Natural killer cell (primary cell): Measurements from ENCODE around the gene CNOT1. TPM values are rescaled to one million over a fixed set of nuclear protein-coding genes. Genes with fewer than 3 reads are reported as not detected.

Experiments
- ATAC-seq, 3 donors: fragments of 150-1000 bp in 2 of 3; fragments of 200-7000 bp in 1 of 3; cut with Tn5 transposase; 1 replicate in 1 of 3; 2 replicates in 2 of 3; pipeline ENCODE4 v1.10.0; 2021; ENCODE audit warnings: mild to moderate bottlenecking in 2 of 3, moderate library complexity in 2 of 3
- DNase-seq, 2 donors: peaks; one replicate each; pipeline versions ENCODE4 v3.0.0 to v3.0.0-alpha.2; 2013 to 2021; ENCODE audit warnings: mixed read lengths in 1 of 2
- H3K27ac ChIP-seq: one replicate; pipeline ENCODE4 v1.5.1; 2013; ENCODE audit warnings: mild to moderate bottlenecking, low read length
- H3K27me3 ChIP-seq: one replicate; pipeline ENCODE4 v1.6.1; 2013; ENCODE audit warnings: low read length; ENCODE audit not compliant: control insufficient read depth, insufficient read depth
- H3K36me3 ChIP-seq: one replicate; pipeline ENCODE4 v1.6.1; 2013; ENCODE audit warnings: low read length; ENCODE audit not compliant: control insufficient read depth, insufficient read depth
- H3K4me1 ChIP-seq: one replicate; pipeline ENCODE4 v1.6.1; 2013; ENCODE audit warnings: low read length; ENCODE audit not compliant: control insufficient read depth, insufficient read depth
- H3K4me3 ChIP-seq: one replicate; pipeline ENCODE4 v1.5.1; 2013; ENCODE audit warnings: low read length
- H3K9me3 ChIP-seq: one replicate; pipeline ENCODE4 v1.6.1; 2013; ENCODE audit warnings: low read length; ENCODE audit not compliant: control insufficient read depth, insufficient read depth
- H3K27ac Mint-ChIP-seq, 2 donors: one replicate each; pipeline ENCODE4 v1.8.0; 2022; ENCODE audit warnings: mild to moderate bottlenecking in 2 of 2, mixed read lengths in 2 of 2, moderate library complexity in 1 of 2
- H3K27me3 Mint-ChIP-seq, 2 donors: one replicate each; pipeline ENCODE4 v1.8.0; 2022; ENCODE audit warnings: low read depth in 2 of 2, mixed read lengths in 2 of 2
- H3K36me3 Mint-ChIP-seq: one replicate; pipeline ENCODE4 v1.8.0; 2022; ENCODE audit warnings: mixed read lengths
- H3K4me1 Mint-ChIP-seq, 2 donors: one replicate each; pipeline ENCODE4 v1.8.0; 2022; ENCODE audit warnings: mixed read lengths in 2 of 2
- H3K4me3 Mint-ChIP-seq: one replicate; pipeline ENCODE4 v1.8.0; 2022; ENCODE audit warnings: mild to moderate bottlenecking, moderate library complexity, mixed read lengths
- H3K9me3 Mint-ChIP-seq, 2 donors: one replicate each; pipeline ENCODE4 v1.8.0; 2022; ENCODE audit warnings: mixed read lengths in 2 of 2
- WGBS: methylation state at CpG from one replicate; pipeline ENCODE4 v1.1.7; 2013; ENCODE audit warnings: missing lambda C conversion rate; ENCODE audit not compliant: insufficient coverage; 5-methylcytosine and 5-hydroxymethylcytosine counted together
- intact Hi-C: fragments of 100-400 bp; cut with micrococcal nuclease; formaldehyde crosslinking; loops from one replicate; pipeline ENCODE4 v1.14.2; 2022
- total RNA-seq, 4 donors: library from RNA; stranded (reverse); fragments of 120-200 nt in 1 of 4; gene quantifications; one replicate each; pipeline versions ENCODE4 v1.2.3 to v1.2.4, GENCODE V29; 2013 to 2022
- TF ChIP-seq, protein P1 (sequence below): fragments of 200-600 bp; IDR thresholded peaks from one replicate; pipeline ENCODE4 v1.8.0; 2022; ENCODE audit warnings: antibody characterized with exemption

CNOT1 gene
- total RNA-seq, 3 donors from 2014 or later (not counting 1 experiment from before 2014, with no cell fraction given) = 242 to 275 (median 249) TPM

DNA sequence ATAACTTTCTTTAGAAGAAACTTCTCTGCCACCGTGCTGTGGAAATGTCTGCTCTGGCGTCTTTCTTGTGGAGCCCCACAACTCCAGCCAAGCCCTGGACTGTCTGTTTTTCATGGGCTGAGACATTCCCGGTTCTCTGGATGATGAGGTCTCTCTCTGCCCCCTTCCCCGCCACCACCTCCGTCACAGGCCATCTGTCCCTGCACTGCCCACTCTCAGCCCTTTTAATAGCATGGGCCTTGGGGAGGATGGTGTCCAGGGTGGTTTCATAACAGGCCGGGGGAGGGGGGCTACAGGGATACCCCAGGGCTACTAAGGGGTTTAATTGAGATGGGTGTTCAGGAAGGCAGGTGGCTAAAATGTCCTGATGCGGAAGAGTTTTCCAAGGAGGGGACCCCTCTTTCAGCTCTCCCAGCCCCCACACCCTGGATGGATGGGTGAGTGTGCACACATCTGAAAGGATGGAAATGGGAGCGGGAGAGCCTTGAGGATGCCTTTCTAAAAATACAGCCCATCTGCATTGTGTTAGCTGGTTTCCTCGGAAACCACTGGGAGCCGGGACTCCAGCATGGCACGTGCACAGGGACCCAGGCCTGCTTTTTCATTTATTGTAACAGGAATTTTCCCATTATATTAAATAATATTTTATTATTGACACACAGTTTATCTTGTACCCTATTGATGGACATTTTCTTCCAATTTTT, 144.3 kb downstream of the CNOT1 start:
- Mint-ChIP-seq H3K9me3 (no peaks in the 10 kb centered on the region), H3K36me3 (no peaks in the 10 kb centered on the region), H3K27me3 (no peaks in the 10 kb centered on the region), H3K27ac (no peak overlapping the region), H3K4me3 (no peak overlapping the region), H3K4me1 (no peaks in the 10 kb centered on the region)
- Histone ChIP-seq H3K4me1 (peaks cover 8% of the 10 kb centered on the region), H3K9me3 (no peaks in the 10 kb centered on the region), H3K36me3 (no peaks in the 10 kb centered on the region), H3K4me3 (no peak overlapping the region), H3K27me3 (no peaks in the 10 kb centered on the region), H3K27ac (no peak overlapping the region)
- DNase-seq (no peak), ATAC-seq (no peak)
- TF ChIP-seq, protein P1, sequence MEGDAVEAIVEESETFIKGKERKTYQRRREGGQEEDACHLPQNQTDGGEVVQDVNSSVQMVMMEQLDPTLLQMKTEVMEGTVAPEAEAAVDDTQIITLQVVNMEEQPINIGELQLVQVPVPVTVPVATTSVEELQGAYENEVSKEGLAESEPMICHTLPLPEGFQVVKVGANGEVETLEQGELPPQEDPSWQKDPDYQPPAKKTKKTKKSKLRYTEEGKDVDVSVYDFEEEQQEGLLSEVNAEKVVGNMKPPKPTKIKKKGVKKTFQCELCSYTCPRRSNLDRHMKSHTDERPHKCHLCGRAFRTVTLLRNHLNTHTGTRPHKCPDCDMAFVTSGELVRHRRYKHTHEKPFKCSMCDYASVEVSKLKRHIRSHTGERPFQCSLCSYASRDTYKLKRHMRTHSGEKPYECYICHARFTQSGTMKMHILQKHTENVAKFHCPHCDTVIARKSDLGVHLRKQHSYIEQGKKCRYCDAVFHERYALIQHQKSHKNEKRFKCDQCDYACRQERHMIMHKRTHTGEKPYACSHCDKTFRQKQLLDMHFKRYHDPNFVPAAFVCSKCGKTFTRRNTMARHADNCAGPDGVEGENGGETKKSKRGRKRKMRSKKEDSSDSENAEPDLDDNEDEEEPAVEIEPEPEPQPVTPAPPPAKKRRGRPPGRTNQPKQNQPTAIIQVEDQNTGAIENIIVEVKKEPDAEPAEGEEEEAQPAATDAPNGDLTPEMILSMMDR = no peak
- 78% methylated on average over 7 of the region's 11 CpGs for WGBS
- intact Hi-C loops = no loop called here

DNA sequence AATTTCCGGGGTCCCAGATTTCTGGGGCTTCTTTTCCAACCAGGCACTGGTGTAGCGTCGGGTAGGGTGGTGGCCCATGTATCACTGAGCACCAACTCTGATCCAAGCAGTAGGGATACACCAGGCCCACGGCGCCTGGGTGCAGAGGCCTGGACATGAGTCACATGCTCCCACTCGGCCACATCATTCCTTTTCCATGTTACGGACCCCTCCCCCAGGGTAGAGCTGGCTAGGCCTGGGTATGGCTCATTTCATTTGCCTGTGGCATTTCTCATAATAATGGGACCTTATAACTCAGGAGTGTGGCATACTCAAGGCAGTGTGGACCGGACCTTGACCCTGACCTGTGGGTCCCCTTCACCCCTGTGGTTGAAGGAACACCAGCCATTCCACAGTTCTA, 147.7 kb downstream of the CNOT1 start:
- WGBS = 78% methylated on average over 8 of the region's 8 CpGs
- peak in 1 of 3 donors; percentile 15 for ATAC-seq
- TF ChIP-seq, protein P1 = no peak
- no peak overlapping the region for H3K4me3 ChIP-seq
- no peaks in the 10 kb centered on the region for H3K4me1 ChIP-seq
- no peak overlapping the region for H3K27ac ChIP-seq
- Mint-ChIP-seq H3K36me3 (no peaks in the 10 kb centered on the region), H3K4me3 (no peak overlapping the region), H3K27ac (no peak overlapping the region), H3K27me3 (no peaks in the 10 kb centered on the region), H3K9me3 (no peaks in the 10 kb centered on the region), H3K4me1 (no peaks in the 10 kb centered on the region)
- H3K36me3 ChIP-seq = no peaks in the 10 kb centered on the region
- no peak for DNase-seq
- H3K27me3 ChIP-seq = no peaks in the 10 kb centered on the region
- intact Hi-C loops = no loop called here
- H3K9me3 ChIP-seq = no peaks in the 10 kb centered on the region

DNA sequence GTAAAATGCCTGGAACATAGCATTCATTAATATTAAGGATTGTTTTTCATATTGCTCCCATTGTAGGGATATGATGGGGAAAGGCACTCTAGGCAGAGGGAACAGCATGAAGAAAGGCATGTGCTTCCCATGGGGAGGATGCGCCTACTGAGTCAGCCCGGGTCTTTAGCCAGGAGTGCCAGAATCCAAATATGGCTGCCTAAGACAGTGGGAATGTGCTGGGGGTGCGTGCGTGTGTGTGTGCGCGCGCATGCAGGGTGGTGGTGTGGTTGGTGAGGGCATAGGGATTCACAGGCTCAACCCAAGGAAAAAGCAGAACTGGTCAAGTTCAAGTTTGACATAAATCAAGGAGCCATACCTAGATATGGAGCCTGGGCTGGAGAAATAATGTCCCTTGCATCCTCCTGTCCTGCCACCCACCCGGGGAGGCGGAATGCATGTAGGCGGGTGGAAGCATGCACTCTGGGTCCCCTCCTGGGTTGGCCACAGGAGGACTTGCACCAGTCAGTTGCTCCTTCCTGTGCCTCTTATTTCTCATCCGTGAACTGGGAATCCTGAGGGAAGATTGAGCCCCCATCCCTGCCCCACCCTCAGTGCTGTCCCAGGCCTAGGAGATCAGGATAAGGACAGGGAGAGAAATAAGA, 148.3 kb downstream of the CNOT1 start:
- peak in 1 of 3 donors; percentile 23 for ATAC-seq
- TF ChIP-seq, protein P1 = no peak
- Histone ChIP-seq H3K4me3 (no peak overlapping the region), H3K27ac (no peak overlapping the region), H3K27me3 (no peaks in the 10 kb centered on the region), H3K9me3 (no peaks in the 10 kb centered on the region), H3K36me3 (no peaks in the 10 kb centered on the region), H3K4me1 (no peaks in the 10 kb centered on the region)
- intact Hi-C loops = no loop called here
- Mint-ChIP-seq H3K27ac (no peak overlapping the region), H3K27me3 (no peaks in the 10 kb centered on the region), H3K36me3 (no peaks in the 10 kb centered on the region), H3K4me3 (no peak overlapping the region), H3K4me1 (no peaks in the 10 kb centered on the region), H3K9me3 (no peaks in the 10 kb centered on the region)
- 93% methylated on average over 11 of the region's 11 CpGs for WGBS
- no peak for DNase-seq
